Esophagus squamous epithelium (tissue), 4 donors: ENCODE data around the gene PARP15.
"Not testable (repeated sequence)": the region's sequence is repeated elsewhere in the genome, so short reads cannot be mapped to it uniquely, and the experiment has no call there.

Source experiments
- POLR2A ChIP-seq, 4 donors: fragments of 450-650 bp; IDR thresholded peaks; one replicate each; pipeline ENCODE4 v1.6.1; 2017; ENCODE audit warnings: antibody characterized with exemption in 4 of 4, mild to moderate bottlenecking in 4 of 4, moderate library complexity in 3 of 4
- TF ChIP-seq, protein P1 (sequence below), 6 experiments: fragments of 450-650 bp in 4 of 6; fragments of 200-600 bp in 2 of 6; sonication (generic) in 2 of 6; IDR thresholded peaks; one replicate each; pipeline ENCODE4 v1.5.1; 2016 to 2019; ENCODE audit warnings: antibody characterized with exemption in 6 of 6, mild to moderate bottlenecking in 4 of 6, moderate library complexity in 4 of 6

- TF ChIP-seq, protein P1, sequence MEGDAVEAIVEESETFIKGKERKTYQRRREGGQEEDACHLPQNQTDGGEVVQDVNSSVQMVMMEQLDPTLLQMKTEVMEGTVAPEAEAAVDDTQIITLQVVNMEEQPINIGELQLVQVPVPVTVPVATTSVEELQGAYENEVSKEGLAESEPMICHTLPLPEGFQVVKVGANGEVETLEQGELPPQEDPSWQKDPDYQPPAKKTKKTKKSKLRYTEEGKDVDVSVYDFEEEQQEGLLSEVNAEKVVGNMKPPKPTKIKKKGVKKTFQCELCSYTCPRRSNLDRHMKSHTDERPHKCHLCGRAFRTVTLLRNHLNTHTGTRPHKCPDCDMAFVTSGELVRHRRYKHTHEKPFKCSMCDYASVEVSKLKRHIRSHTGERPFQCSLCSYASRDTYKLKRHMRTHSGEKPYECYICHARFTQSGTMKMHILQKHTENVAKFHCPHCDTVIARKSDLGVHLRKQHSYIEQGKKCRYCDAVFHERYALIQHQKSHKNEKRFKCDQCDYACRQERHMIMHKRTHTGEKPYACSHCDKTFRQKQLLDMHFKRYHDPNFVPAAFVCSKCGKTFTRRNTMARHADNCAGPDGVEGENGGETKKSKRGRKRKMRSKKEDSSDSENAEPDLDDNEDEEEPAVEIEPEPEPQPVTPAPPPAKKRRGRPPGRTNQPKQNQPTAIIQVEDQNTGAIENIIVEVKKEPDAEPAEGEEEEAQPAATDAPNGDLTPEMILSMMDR (IDR thresholded peaks at IDR 0.05): not testable (repeated sequence)
- not testable (repeated sequence) for TF ChIP-seq POLR2A (IDR thresholded peaks at IDR 0.05)
These were observed 73.9 kb downstream of the PARP15 start for GRCh38 chr3:122651233-122651907.
